ENCODE results near the gene IPO9. TPM values are rescaled to one million over a fixed set of nuclear protein-coding genes. Genes with fewer than 3 reads are reported as not detected.

The IPO9 gene
- total RNA-seq, 1 donor = 29.2 TPM

- peak overlapping the region; percentile 80 for H3K4me3 ChIP-seq (ENCODE audit: low read depth, low read length)
- DNase-seq (ENCODE audit: low read depth) = no peak
- no peak for TF ChIP-seq CTCF (IDR thresholded peaks at IDR 0.05; ENCODE audit: insufficient read depth, low read length)
Measured at GRCh38 chr1:201889090-201889968, 60.4 kb downstream of the IPO9 start.

- no peak for TF ChIP-seq CTCF (IDR thresholded peaks at IDR 0.05; ENCODE audit: insufficient read depth, low read length)
- DNase-seq (ENCODE audit: low read depth) = no peak
- no peak overlapping the region for H3K4me3 ChIP-seq (ENCODE audit: low read depth, low read length)
Measured at GRCh38 chr1:201890223-201890622, 61.3 kb downstream of the IPO9 start.

GRCh38 chr1:201890806-201891450 lies 62.0 kb downstream of the IPO9 start:
- no peak overlapping the region for H3K4me3 ChIP-seq (ENCODE audit: low read depth, low read length)
- no peak for TF ChIP-seq CTCF (IDR thresholded peaks at IDR 0.05; ENCODE audit: insufficient read depth, low read length)

GRCh38 chr1:201891451-201892045 lies 62.6 kb downstream of the IPO9 start:
- TF ChIP-seq CTCF (IDR thresholded peaks at IDR 0.05; ENCODE audit: insufficient read depth, low read length) = no peak
- no peak for DNase-seq (ENCODE audit: low read depth)
- no peak overlapping the region for H3K4me3 ChIP-seq (ENCODE audit: low read depth, low read length)

More at GRCh38 chr1:201890806-201891450, 62.0 kb downstream of the IPO9 start:
- DNase-seq (ENCODE audit: low read depth) = no peak

- no peak overlapping the region for H3K4me3 ChIP-seq (ENCODE audit: low read depth, low read length)
- TF ChIP-seq CTCF (IDR thresholded peaks at IDR 0.05; ENCODE audit: insufficient read depth, low read length) = no peak
- no peak for DNase-seq (ENCODE audit: low read depth)
Measured at GRCh38 chr1:201892211-201892610, 63.3 kb downstream of the IPO9 start.

GRCh38 chr1:201893431-201893830 lies 64.5 kb downstream of the IPO9 start:
- no peak overlapping the region for H3K4me3 ChIP-seq (ENCODE audit: low read depth, low read length)
- no peak for DNase-seq (ENCODE audit: low read depth)
- no peak for TF ChIP-seq CTCF (IDR thresholded peaks at IDR 0.05; ENCODE audit: insufficient read depth, low read length)
